CD4-positive, CD25-positive, alpha-beta regulatory T cell (primary cell): ENCODE measurements around the gene MOB3C. TPM values are rescaled to one million over a fixed set of nuclear protein-coding genes. Genes with fewer than 3 reads are reported as not detected.
"Not testable (repeated sequence)": the region's sequence is repeated elsewhere in the genome, so short reads cannot be mapped to it uniquely, and the experiment has no call there.

ENCODE experiments used
- ATAC-seq, 2 donors: fragments of 150-1000 bp; cut with Tn5 transposase; one replicate each; pipeline ENCODE4 v1.10.0; 2021; ENCODE audit warnings: low read depth in 2 of 2, moderate number of reproducible peaks in 2 of 2, moderate library complexity in 1 of 2
- DNase-seq, 3 donors: peaks; one replicate each; pipeline versions ENCODE4 v3.0.0 to v3.0.0-alpha.2; 2012 to 2022; ENCODE audit warnings: mixed read lengths in 1 of 3
- H3K27ac ChIP-seq: one replicate; pipeline ENCODE4 v1.7.0; 2013; ENCODE audit warnings: mild to moderate bottlenecking, low read length; ENCODE audit not compliant: insufficient read depth, poor library complexity, severe bottlenecking
- H3K27me3 ChIP-seq: one replicate; pipeline ENCODE4 v1.7.0; 2013; ENCODE audit warnings: low read length; ENCODE audit not compliant: control insufficient read depth, insufficient read depth
- H3K36me3 ChIP-seq: one replicate; pipeline ENCODE4 v1.7.0; 2013; ENCODE audit warnings: mild to moderate bottlenecking, low read length, moderate library complexity; ENCODE audit not compliant: control insufficient read depth, insufficient read depth
- H3K4me1 ChIP-seq: 2 replicates; pipeline ENCODE4 v1.7.0; 2013; ENCODE audit warnings: mild to moderate bottlenecking, low read length; ENCODE audit not compliant: insufficient read depth, control insufficient read depth, poor library complexity, severe bottlenecking
- H3K4me3 ChIP-seq: one replicate; pipeline ENCODE4 v1.7.0; 2013; ENCODE audit warnings: low read depth, mild to moderate bottlenecking, low read length, moderate library complexity
- H3K9me3 ChIP-seq, 2 experiments: 1 replicate in 1 of 2; 2 replicates in 1 of 2; pipeline ENCODE4 v1.7.0; 2013; ENCODE audit warnings: low read length in 2 of 2, mild to moderate bottlenecking in 1 of 2, moderate library complexity in 1 of 2; ENCODE audit not compliant: control insufficient read depth in 2 of 2
- H3K27ac Mint-ChIP-seq, 3 donors: one replicate each; pipeline ENCODE4 v1.8.0; 2020 to 2022; ENCODE audit warnings: mild to moderate bottlenecking in 3 of 3, mixed read lengths in 3 of 3, moderate library complexity in 2 of 3
- H3K27me3 Mint-ChIP-seq: one replicate; pipeline ENCODE4 v1.8.0; 2022; ENCODE audit warnings: mild to moderate bottlenecking, mixed read lengths
- H3K36me3 Mint-ChIP-seq: one replicate; pipeline ENCODE4 v1.8.0; 2020; ENCODE audit warnings: mixed read lengths
- H3K4me1 Mint-ChIP-seq, 4 donors: one replicate each; pipeline ENCODE4 v1.8.0; 2020 to 2022; ENCODE audit warnings: mixed read lengths in 4 of 4, mild to moderate bottlenecking in 1 of 4
- H3K4me3 Mint-ChIP-seq, 4 donors: one replicate each; pipeline ENCODE4 v1.8.0; 2020 to 2022; ENCODE audit warnings: mild to moderate bottlenecking in 4 of 4, mixed read lengths in 4 of 4, moderate library complexity in 3 of 4
- H3K9me3 Mint-ChIP-seq, 7 donors: one replicate each; pipeline ENCODE4 v1.8.0; 2020 to 2022; ENCODE audit warnings: mixed read lengths in 7 of 7, mild to moderate bottlenecking in 3 of 7, moderate library complexity in 2 of 7
- polyA plus RNA-seq, 4 donors: library from polyadenylated mRNA; unstranded; fragments of 300-500 nt; fragmentation: Illumina TruSeq; gene quantifications; one replicate each; pipeline ENCODE4 v1.2.3, GENCODE V29; 2021
- total RNA-seq: library from RNA; stranded (reverse); gene quantifications from one replicate; pipeline ENCODE4 v1.2.3, GENCODE V29; 2022

Gene MOB3C
- total RNA-seq (13.6 TPM), polyA plus RNA-seq (10 to 100 TPM in 2 of 4 donors, 1 to 10 TPM in 2; 6.4 to 16.0 (median 10.0) TPM)

GRCh38 chr1:46616277-46617107, at the start of gene MOB3C:
TSS of gene MOB3C (minus strand) at chr1:46616811. CDS start at chr1:46613321, 3,490 bp downstream.
- Histone ChIP-seq H3K4me3 (peak within 1 kb of the TSS; percentile 79), H3K27ac (peak within 1 kb of the TSS; percentile 81), H3K4me1 (peaks cover 49% of the 10 kb centered on the region), H3K9me3 (no peaks in the 10 kb centered on the region), H3K36me3 (peaks cover 6% of the 10 kb centered on the region), H3K27me3 (no peaks in the 10 kb centered on the region)
- Mint-ChIP-seq H3K9me3 (no peaks in the 10 kb centered on the region), H3K4me3 (peak within 1 kb of the TSS; percentile 88 to 95 (median 94)), H3K4me1 (peaks cover 0 to 59% (median 30%) of the 10 kb centered on the region in 4 donors), H3K27ac (peak within 1 kb of the TSS; percentile 93 to 99 (median 97)), H3K27me3 (no peaks in the 10 kb centered on the region), H3K36me3 (peaks cover 5% of the 10 kb centered on the region)
- peak; percentile 67 to 78 for ATAC-seq
- DNase-seq: peak; percentile 59 to 73 (median 61)

GRCh38 chr1:46665983-46666382, 49.4 kb upstream of the MOB3C start:
- Mint-ChIP-seq H3K27ac (no peak overlapping the region), H3K4me1 (peaks cover 8 to 35% (median 24%) of the 10 kb centered on the region in 4 donors), H3K4me3 (peak overlapping the region; percentile 85 to 93 (median 90)), H3K36me3 (peaks cover 15% of the 10 kb centered on the region), H3K9me3 (no peaks in the 10 kb centered on the region), H3K27me3 (no peaks in the 10 kb centered on the region)
- Histone ChIP-seq H3K27ac (no peak overlapping the region), H3K27me3 (no peaks in the 10 kb centered on the region), H3K4me1 (peaks cover 18% of the 10 kb centered on the region), H3K4me3 (no peak overlapping the region), H3K9me3 (no peaks in the 10 kb centered on the region), H3K36me3 (peaks cover 18% of the 10 kb centered on the region)
- ATAC-seq: no peak
- DNase-seq: no peak

GRCh38 chr1:46662919-46663318, 46.3 kb upstream of the MOB3C start:
- H3K9me3 Mint-ChIP-seq, H3K9me3 ChIP-seq, H3K27ac ChIP-seq, DNase-seq, ATAC-seq, H3K27ac Mint-ChIP-seq, H3K4me3 ChIP-seq, H3K27me3 Mint-ChIP-seq, H3K4me3 Mint-ChIP-seq, H3K27me3 ChIP-seq: not testable (repeated sequence)
- Histone ChIP-seq H3K36me3 (peaks cover 23% of the 10 kb centered on the region), H3K4me1 (peaks cover 18% of the 10 kb centered on the region)
- peaks cover 16 to 50% (median 36%) of the 10 kb centered on the region in 4 donors for H3K4me1 Mint-ChIP-seq
- H3K36me3 Mint-ChIP-seq: peaks cover 20% of the 10 kb centered on the region

- ATAC-seq, H3K27me3 Mint-ChIP-seq, H3K27me3 ChIP-seq, H3K27ac ChIP-seq, H3K9me3 Mint-ChIP-seq, H3K9me3 ChIP-seq, H3K4me1 ChIP-seq: not testable (repeated sequence)
- peaks cover 8 to 34% (median 18%) of the 10 kb centered on the region in 4 donors for H3K4me1 Mint-ChIP-seq
- peaks cover 35% of the 10 kb centered on the region for H3K36me3 Mint-ChIP-seq
- peak overlapping the region; percentile 21 for H3K4me3 ChIP-seq
- DNase-seq: peak in 1 of 3 donors; percentile 57
- peak overlapping the region; percentile 58 to 82 (median 78) for H3K27ac Mint-ChIP-seq
- H3K4me3 Mint-ChIP-seq: peak overlapping the region in 3 of 4 donors; percentile 21 to 65 (median 46)
- peaks cover 47% of the 10 kb centered on the region for H3K36me3 ChIP-seq
Observed at GRCh38 chr1:46660116-46660515, 43.5 kb upstream of the MOB3C start.

- peaks cover 0 to 4% (median 0%) of the 10 kb centered on the region in 7 donors for H3K9me3 Mint-ChIP-seq
- peaks cover 45% of the 10 kb centered on the region for H3K36me3 ChIP-seq
- H3K4me1 Mint-ChIP-seq: peaks cover 6 to 27% (median 14%) of the 10 kb centered on the region in 4 donors
- no peak overlapping the region for H3K27ac Mint-ChIP-seq
- no peaks in the 10 kb centered on the region for H3K27me3 Mint-ChIP-seq
- H3K27ac ChIP-seq: no peak overlapping the region
- peak overlapping the region in 1 of 4 donors; percentile 11 for H3K4me3 Mint-ChIP-seq
- no peaks in the 10 kb centered on the region for H3K27me3 ChIP-seq
- H3K4me1 ChIP-seq: no peaks in the 10 kb centered on the region
- H3K9me3 ChIP-seq: no peaks in the 10 kb centered on the region
- peaks cover 35% of the 10 kb centered on the region for H3K36me3 Mint-ChIP-seq
- H3K4me3 ChIP-seq: no peak overlapping the region
- ATAC-seq (no peak), DNase-seq (peak in 1 of 3 donors; percentile 29)
Observed at GRCh38 chr1:46659307-46659870, 42.8 kb upstream of the MOB3C start.

GRCh38 chr1:46657775-46658174, 41.2 kb upstream of the MOB3C start:
- Mint-ChIP-seq H3K4me1 (peaks cover 8 to 27% (median 19%) of the 10 kb centered on the region in 4 donors), H3K4me3 (no peak overlapping the region), H3K36me3 (peaks cover 41% of the 10 kb centered on the region), H3K9me3 (peaks cover 0 to 4% (median 0%) of the 10 kb centered on the region in 7 donors), H3K27ac (no peak overlapping the region), H3K27me3 (no peaks in the 10 kb centered on the region)
- ATAC-seq (no peak), DNase-seq (no peak)
- no peaks in the 10 kb centered on the region for H3K4me1 ChIP-seq
- H3K9me3 ChIP-seq: no peaks in the 10 kb centered on the region
- H3K27me3 ChIP-seq: no peaks in the 10 kb centered on the region
- H3K4me3 ChIP-seq: no peak overlapping the region
- H3K36me3 ChIP-seq: peaks cover 47% of the 10 kb centered on the region
- no peak overlapping the region for H3K27ac ChIP-seq

- H3K27me3 Mint-ChIP-seq: no peaks in the 10 kb centered on the region
- Histone ChIP-seq H3K4me3 (no peak overlapping the region), H3K36me3 (peaks cover 57% of the 10 kb centered on the region), H3K27ac (no peak overlapping the region), H3K9me3 (no peaks in the 10 kb centered on the region), H3K4me1 (no peaks in the 10 kb centered on the region), H3K27me3 (no peaks in the 10 kb centered on the region)
- H3K27ac Mint-ChIP-seq: no peak overlapping the region
- peaks cover 52% of the 10 kb centered on the region for H3K36me3 Mint-ChIP-seq
- no peak for DNase-seq
- H3K4me1 Mint-ChIP-seq: peaks cover 8 to 27% (median 22%) of the 10 kb centered on the region in 4 donors
- H3K9me3 Mint-ChIP-seq: peaks cover 0 to 5% (median 2%) of the 10 kb centered on the region in 7 donors
- no peak overlapping the region for H3K4me3 Mint-ChIP-seq
- no peak for ATAC-seq
Observed at GRCh38 chr1:46656643-46657042, 40.0 kb upstream of the MOB3C start.
